Natural killer cell (primary cell): ENCODE data around the gene PDE10A. TPM values are rescaled to one million over a fixed set of nuclear protein-coding genes. Genes with fewer than 3 reads are reported as not detected.

Experiments used
- ATAC-seq, 3 donors: fragments of 150-1000 bp in 2 of 3; fragments of 200-7000 bp in 1 of 3; cut with Tn5 transposase; 1 replicate in 1 of 3; 2 replicates in 2 of 3; pipeline ENCODE4 v1.10.0; 2021; ENCODE audit warnings: mild to moderate bottlenecking in 2 of 3, moderate library complexity in 2 of 3
- DNase-seq, 2 donors: peaks; one replicate each; pipeline versions ENCODE4 v3.0.0 to v3.0.0-alpha.2; 2013 to 2021; ENCODE audit warnings: mixed read lengths in 1 of 2
- H3K27ac ChIP-seq: one replicate; pipeline ENCODE4 v1.5.1; 2013; ENCODE audit warnings: mild to moderate bottlenecking, low read length
- H3K27me3 ChIP-seq: one replicate; pipeline ENCODE4 v1.6.1; 2013; ENCODE audit warnings: low read length; ENCODE audit not compliant: control insufficient read depth, insufficient read depth
- H3K36me3 ChIP-seq: one replicate; pipeline ENCODE4 v1.6.1; 2013; ENCODE audit warnings: low read length; ENCODE audit not compliant: control insufficient read depth, insufficient read depth
- H3K4me1 ChIP-seq: one replicate; pipeline ENCODE4 v1.6.1; 2013; ENCODE audit warnings: low read length; ENCODE audit not compliant: control insufficient read depth, insufficient read depth
- H3K4me3 ChIP-seq: one replicate; pipeline ENCODE4 v1.5.1; 2013; ENCODE audit warnings: low read length
- H3K9me3 ChIP-seq: one replicate; pipeline ENCODE4 v1.6.1; 2013; ENCODE audit warnings: low read length; ENCODE audit not compliant: control insufficient read depth, insufficient read depth
- H3K27ac Mint-ChIP-seq, 2 donors: one replicate each; pipeline ENCODE4 v1.8.0; 2022; ENCODE audit warnings: mild to moderate bottlenecking in 2 of 2, mixed read lengths in 2 of 2, moderate library complexity in 1 of 2
- H3K27me3 Mint-ChIP-seq, 2 donors: one replicate each; pipeline ENCODE4 v1.8.0; 2022; ENCODE audit warnings: low read depth in 2 of 2, mixed read lengths in 2 of 2
- H3K36me3 Mint-ChIP-seq: one replicate; pipeline ENCODE4 v1.8.0; 2022; ENCODE audit warnings: mixed read lengths
- H3K4me1 Mint-ChIP-seq, 2 donors: one replicate each; pipeline ENCODE4 v1.8.0; 2022; ENCODE audit warnings: mixed read lengths in 2 of 2
- H3K4me3 Mint-ChIP-seq: one replicate; pipeline ENCODE4 v1.8.0; 2022; ENCODE audit warnings: mild to moderate bottlenecking, moderate library complexity, mixed read lengths
- H3K9me3 Mint-ChIP-seq, 2 donors: one replicate each; pipeline ENCODE4 v1.8.0; 2022; ENCODE audit warnings: mixed read lengths in 2 of 2
- WGBS: methylation state at CpG from one replicate; pipeline ENCODE4 v1.1.7; 2013; ENCODE audit warnings: missing lambda C conversion rate; ENCODE audit not compliant: insufficient coverage; 5-methylcytosine and 5-hydroxymethylcytosine counted together
- intact Hi-C: fragments of 100-400 bp; cut with micrococcal nuclease; formaldehyde crosslinking; loops from one replicate; pipeline ENCODE4 v1.14.2; 2022
- total RNA-seq, 4 donors: library from RNA; stranded (reverse); fragments of 120-200 nt in 1 of 4; gene quantifications; one replicate each; pipeline versions ENCODE4 v1.2.3 to v1.2.4, GENCODE V29; 2013 to 2022
- TF ChIP-seq, protein P1 (sequence below): fragments of 200-600 bp; IDR thresholded peaks from one replicate; pipeline ENCODE4 v1.8.0; 2022; ENCODE audit warnings: antibody characterized with exemption

PDE10A gene
- total RNA-seq, 3 donors from 2014 or later (not counting 1 experiment from before 2014, with no cell fraction given): not detected

DNA sequence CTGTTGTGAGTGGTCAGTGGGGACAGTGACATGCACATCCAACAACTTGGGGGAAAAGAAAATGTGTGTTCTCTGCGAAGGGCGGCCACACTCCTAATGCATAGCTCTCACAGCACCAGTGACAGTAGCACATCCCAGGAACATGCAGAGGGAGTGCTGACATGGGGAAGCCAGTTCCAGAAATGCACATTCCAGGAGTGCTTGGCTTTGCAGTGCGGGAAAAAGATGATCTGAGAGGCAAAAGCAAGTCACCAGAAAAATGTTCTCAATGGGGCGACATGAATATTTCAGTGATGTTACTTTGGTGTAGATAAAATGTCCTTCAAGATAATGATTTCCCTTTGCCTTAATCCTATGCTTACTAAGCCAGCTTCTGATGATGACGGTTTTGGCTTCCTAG lies 42.9 kb upstream of the PDE10A start:
- TF ChIP-seq, protein P1, sequence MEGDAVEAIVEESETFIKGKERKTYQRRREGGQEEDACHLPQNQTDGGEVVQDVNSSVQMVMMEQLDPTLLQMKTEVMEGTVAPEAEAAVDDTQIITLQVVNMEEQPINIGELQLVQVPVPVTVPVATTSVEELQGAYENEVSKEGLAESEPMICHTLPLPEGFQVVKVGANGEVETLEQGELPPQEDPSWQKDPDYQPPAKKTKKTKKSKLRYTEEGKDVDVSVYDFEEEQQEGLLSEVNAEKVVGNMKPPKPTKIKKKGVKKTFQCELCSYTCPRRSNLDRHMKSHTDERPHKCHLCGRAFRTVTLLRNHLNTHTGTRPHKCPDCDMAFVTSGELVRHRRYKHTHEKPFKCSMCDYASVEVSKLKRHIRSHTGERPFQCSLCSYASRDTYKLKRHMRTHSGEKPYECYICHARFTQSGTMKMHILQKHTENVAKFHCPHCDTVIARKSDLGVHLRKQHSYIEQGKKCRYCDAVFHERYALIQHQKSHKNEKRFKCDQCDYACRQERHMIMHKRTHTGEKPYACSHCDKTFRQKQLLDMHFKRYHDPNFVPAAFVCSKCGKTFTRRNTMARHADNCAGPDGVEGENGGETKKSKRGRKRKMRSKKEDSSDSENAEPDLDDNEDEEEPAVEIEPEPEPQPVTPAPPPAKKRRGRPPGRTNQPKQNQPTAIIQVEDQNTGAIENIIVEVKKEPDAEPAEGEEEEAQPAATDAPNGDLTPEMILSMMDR: no peak
- ATAC-seq: no peak
- DNase-seq: no peak
- H3K9me3 Mint-ChIP-seq: peaks cover 0 to 5% of the 10 kb centered on the region in 2 donors
- H3K27ac Mint-ChIP-seq: no peak overlapping the region
- no peaks in the 10 kb centered on the region for H3K36me3 Mint-ChIP-seq
- intact Hi-C loops: no loop called here
- H3K4me3 Mint-ChIP-seq: no peak overlapping the region
- 81% methylated on average over 5 of the region's 5 CpGs for WGBS
- no peaks in the 10 kb centered on the region for H3K27me3 ChIP-seq
- H3K4me3 ChIP-seq: no peak overlapping the region
- H3K4me1 ChIP-seq: no peaks in the 10 kb centered on the region
- no peaks in the 10 kb centered on the region for H3K36me3 ChIP-seq
- no peaks in the 10 kb centered on the region for H3K9me3 ChIP-seq
- H3K27ac ChIP-seq: no peak overlapping the region
- no peaks in the 10 kb centered on the region for H3K4me1 Mint-ChIP-seq
- peaks cover 0 to 2% of the 10 kb centered on the region in 2 donors for H3K27me3 Mint-ChIP-seq

GRCh38 chr6:165704045-165704748 lies 41.2 kb upstream of the PDE10A start:
- 87% methylated on average over 9 of the region's 9 CpGs for WGBS
- H3K27me3 Mint-ChIP-seq: peaks cover 0 to 2% of the 10 kb centered on the region in 2 donors
- no peak overlapping the region for H3K27ac ChIP-seq
- TF ChIP-seq, protein P1: no peak
- H3K27ac Mint-ChIP-seq: no peak overlapping the region
- no peaks in the 10 kb centered on the region for H3K27me3 ChIP-seq
- ATAC-seq (no peak), DNase-seq (no peak)
- H3K4me3 ChIP-seq: no peak overlapping the region
- intact Hi-C loops: no loop called here
- no peaks in the 10 kb centered on the region for H3K36me3 Mint-ChIP-seq
- no peaks in the 10 kb centered on the region for H3K36me3 ChIP-seq
- no peak overlapping the region for H3K4me3 Mint-ChIP-seq
- no peaks in the 10 kb centered on the region for H3K4me1 Mint-ChIP-seq
- H3K9me3 ChIP-seq: no peaks in the 10 kb centered on the region
- peaks cover 0 to 5% of the 10 kb centered on the region in 2 donors for H3K9me3 Mint-ChIP-seq
- no peaks in the 10 kb centered on the region for H3K4me1 ChIP-seq

GRCh38 chr6:165702669-165703068 lies 39.6 kb upstream of the PDE10A start:
- Histone ChIP-seq H3K9me3 (no peaks in the 10 kb centered on the region), H3K4me1 (no peaks in the 10 kb centered on the region), H3K36me3 (no peaks in the 10 kb centered on the region), H3K4me3 (no peak overlapping the region), H3K27ac (no peak overlapping the region), H3K27me3 (no peaks in the 10 kb centered on the region)
- no peak for DNase-seq
- H3K36me3 Mint-ChIP-seq: no peaks in the 10 kb centered on the region
- no peak overlapping the region for H3K27ac Mint-ChIP-seq
- 80% methylated on average over 10 of the region's 10 CpGs for WGBS
- peaks cover 0 to 2% of the 10 kb centered on the region in 2 donors for H3K27me3 Mint-ChIP-seq
- H3K9me3 Mint-ChIP-seq: peaks cover 5 to 8% of the 10 kb centered on the region in 2 donors
- TF ChIP-seq, protein P1: no peak
- intact Hi-C loops: no loop called here
- ATAC-seq: no peak
- H3K4me1 Mint-ChIP-seq: no peaks in the 10 kb centered on the region
- H3K4me3 Mint-ChIP-seq: no peak overlapping the region
